Retinal pigment epithelial cell (primary cell): ENCODE data around the gene CD4.

Source experiments
- DNase-seq: peaks from one replicate; pipeline ENCODE4 v3.0.0-alpha.2; 2010; ENCODE audit warnings: low read depth
- H3K4me3 ChIP-seq: 2 replicates; pipeline ENCODE4 v1.5.1; 2011; ENCODE audit warnings: mild to moderate bottlenecking, low read length, control low read depth, moderate library complexity
- CTCF ChIP-seq: conservative IDR thresholded peaks from 2 replicates; pipeline ENCODE4 v1.5.1; 2011; ENCODE audit warnings: low read depth, low read length, control low read depth, inconsistent platforms

The CD4 gene

DNA sequence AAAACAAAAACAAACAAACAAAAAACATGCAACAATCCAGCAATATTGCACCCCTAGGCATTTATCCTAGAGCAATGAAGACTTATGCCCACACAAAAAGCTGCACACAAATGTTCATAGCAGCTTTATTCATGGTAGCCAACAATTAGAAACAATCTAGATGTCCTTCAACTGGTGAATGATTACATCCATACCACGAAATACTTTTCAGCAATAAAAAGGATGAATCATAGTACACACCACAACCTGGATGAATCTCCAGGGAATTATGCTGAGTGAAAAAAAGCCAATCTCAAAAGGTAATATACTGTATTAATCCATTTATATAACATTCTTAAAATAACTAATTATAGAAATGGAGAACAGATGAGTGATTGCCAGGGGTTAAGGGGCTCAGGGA, 17.8 kb downstream of the CD4 start:
- TF ChIP-seq CTCF = no peak
- no peak for DNase-seq
- H3K4me3 ChIP-seq = no peak overlapping the region

GRCh38 chr12:6809056-6809455, 19.7 kb downstream of the CD4 start:
- no peak for DNase-seq
- no peak for TF ChIP-seq CTCF
- H3K4me3 ChIP-seq = no peak overlapping the region

DNA sequence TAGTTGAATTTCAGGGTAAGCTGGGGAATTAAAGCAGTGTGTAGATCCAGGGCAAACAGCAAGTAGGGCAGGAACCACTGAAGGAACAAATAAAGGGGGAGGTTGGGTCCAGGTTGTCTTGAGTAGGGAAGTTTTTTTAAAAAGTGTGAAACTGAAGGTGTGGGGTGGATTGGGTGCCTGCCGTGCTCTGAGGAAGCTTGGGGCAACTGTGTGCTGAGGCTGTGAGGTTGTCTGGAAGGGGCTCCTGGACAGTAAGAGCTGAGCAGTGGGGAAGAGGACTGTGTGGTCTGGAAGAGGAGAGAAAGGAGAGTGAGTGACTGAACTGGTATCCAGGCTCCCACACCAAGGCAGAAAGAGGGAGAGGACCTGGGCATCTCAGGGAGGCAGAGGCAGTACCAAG, 21.4 kb downstream of the CD4 start:
- no peak for TF ChIP-seq CTCF
- no peak for DNase-seq

DNA sequence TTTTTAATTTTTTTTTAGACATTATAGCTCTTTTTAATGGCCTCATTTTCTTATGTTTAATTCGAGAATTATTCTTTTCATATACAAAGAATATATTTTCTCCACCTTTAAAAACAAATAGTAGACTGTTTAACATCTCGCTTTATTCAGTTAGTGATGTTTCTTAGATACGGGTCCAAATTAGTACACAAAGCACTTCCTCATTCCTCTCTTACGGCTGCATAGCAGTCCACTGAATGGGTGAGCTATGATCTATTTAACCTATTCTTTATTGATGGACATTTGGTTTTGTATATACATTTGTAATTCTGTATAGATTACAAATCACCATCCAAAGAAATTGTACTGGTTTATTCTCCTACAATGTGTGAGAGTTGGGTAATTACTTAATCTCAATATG, 24.0 kb downstream of the CD4 start:
- no peak for DNase-seq
- no peak for TF ChIP-seq CTCF
- no peak overlapping the region for H3K4me3 ChIP-seq

More for the DNA sequence above, 21.4 kb downstream of the CD4 start:
- H3K4me3 ChIP-seq = no peak overlapping the region

DNA sequence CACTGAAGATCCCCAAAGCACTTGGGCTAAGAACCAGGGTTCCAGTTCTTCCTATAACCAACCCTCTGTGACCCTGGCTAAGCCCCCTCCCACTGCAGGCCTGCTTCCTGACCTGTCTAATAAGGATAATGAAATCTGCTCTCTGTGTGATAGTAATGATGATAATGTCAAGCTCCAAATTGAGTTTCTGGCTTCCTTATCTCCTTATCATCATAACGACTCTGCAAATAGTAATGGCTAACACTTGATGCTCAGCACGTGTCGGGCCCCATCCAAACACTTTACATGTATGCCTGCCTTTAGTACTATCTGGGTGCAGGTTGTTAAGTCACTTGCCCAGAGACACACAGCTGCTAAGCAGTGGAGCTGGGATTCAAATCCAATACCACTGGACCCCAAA, 27.3 kb downstream of the CD4 start:
- DNase-seq = no peak
- TF ChIP-seq CTCF = no peak
- no peak overlapping the region for H3K4me3 ChIP-seq

- DNase-seq = no peak
- no peak overlapping the region for H3K4me3 ChIP-seq
- TF ChIP-seq CTCF = no peak
These were observed 27.8 kb downstream of the CD4 start for GRCh38 chr12:6817098-6817497.

GRCh38 chr12:6817662-6818157, 28.4 kb downstream of the CD4 start:
- no peak for TF ChIP-seq CTCF
- H3K4me3 ChIP-seq = no peak overlapping the region
- no peak for DNase-seq
